Astrocyte (in vitro differentiated cells and primary cell): ENCODE measurements around the gene SLC35C1.

Source experiments
- CTCF ChIP-seq: IDR thresholded peaks from 2 replicates; pipeline ENCODE4 v1.5.1; 2011; ENCODE audit warnings: low read depth, mild to moderate bottlenecking, inconsistent platforms, low read length, moderate library complexity; ENCODE audit not compliant: insufficient read depth
- EZH2 ChIP-seq: IDR thresholded peaks from 2 replicates; pipeline ENCODE4 v1.6.1; 2012; ENCODE audit warnings: mild to moderate bottlenecking, low read length, inconsistent platforms; ENCODE audit not compliant: insufficient read depth

DNA sequence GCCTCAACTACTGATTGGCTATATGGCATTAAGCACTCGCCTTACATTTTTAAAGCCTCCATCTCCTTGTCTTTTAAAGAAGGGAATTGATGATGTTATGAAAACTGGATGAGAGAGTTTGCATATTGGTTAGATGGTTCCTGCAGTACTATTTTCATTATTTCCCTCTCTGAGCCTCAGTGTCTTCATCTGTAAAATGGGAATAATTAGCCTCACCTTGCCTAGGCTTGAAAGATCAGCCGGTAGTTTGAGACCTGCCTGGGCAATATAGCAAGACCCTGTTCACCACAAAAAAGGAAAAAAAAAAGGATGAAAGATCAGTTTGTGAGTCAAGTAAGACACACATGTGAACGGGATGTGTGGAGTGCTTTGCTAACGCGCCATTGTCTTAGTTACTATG lies 35.0 kb upstream of the SLC35C1 start:
- TF ChIP-seq CTCF, result no peak
- TF ChIP-seq EZH2, result no peak
